ENCODE data around the gene CLMN. TPM values are rescaled to one million over a fixed set of nuclear protein-coding genes. Genes with fewer than 3 reads are reported as not detected.

The CLMN gene
- total RNA-seq, 6 experiments from 2014 or later, result 0.02 TPM; not detected in 5

- Mint-ChIP-seq H3K4me3 (no peak overlapping the region), H3K27ac (no peak overlapping the region), H3K4me1 (ENCODE audit: low read depth) (no peaks in the 10 kb centered on the region), H3K9me3 (peaks cover 12% of the 10 kb centered on the region; the same call in 1 of the 2 replicates), H3K36me3 (ENCODE audit: low read depth) (no peaks in the 10 kb centered on the region), H3K27me3 (ENCODE audit: insufficient read depth) (peaks cover 3% of the 10 kb centered on the region)
- no peak for DNase-seq
- no peak for TF ChIP-seq CTCF (IDR thresholded peaks at IDR 0.05)
Observed at GRCh38 chr14:95337041-95337595, 17.4 kb upstream of the CLMN start.

GRCh38 chr14:95336192-95336760 lies 16.6 kb upstream of the CLMN start:
- DNase-seq, result no peak
- TF ChIP-seq CTCF (IDR thresholded peaks at IDR 0.05), result no peak
- Mint-ChIP-seq H3K36me3 (ENCODE audit: low read depth) (no peaks in the 10 kb centered on the region), H3K4me1 (ENCODE audit: low read depth) (no peaks in the 10 kb centered on the region), H3K27ac (no peak overlapping the region), H3K4me3 (no peak overlapping the region), H3K27me3 (ENCODE audit: insufficient read depth) (peaks cover 3% of the 10 kb centered on the region), H3K9me3 (peaks cover 12% of the 10 kb centered on the region; the same call in 1 of the 2 replicates)

GRCh38 chr14:95335071-95335470 lies 15.4 kb upstream of the CLMN start:
- Mint-ChIP-seq H3K36me3 (ENCODE audit: low read depth) (no peaks in the 10 kb centered on the region), H3K4me3 (no peak overlapping the region), H3K4me1 (ENCODE audit: low read depth) (no peaks in the 10 kb centered on the region), H3K27me3 (ENCODE audit: insufficient read depth) (peaks cover 3% of the 10 kb centered on the region), H3K27ac (no peak overlapping the region), H3K9me3 (peaks cover 12% of the 10 kb centered on the region; the same call in 1 of the 2 replicates)
- TF ChIP-seq CTCF (IDR thresholded peaks at IDR 0.05), result no peak
- no peak for DNase-seq

- no peak overlapping the region for H3K27ac Mint-ChIP-seq
- peaks cover 3% of the 10 kb centered on the region for H3K27me3 Mint-ChIP-seq (ENCODE audit: insufficient read depth)
- H3K4me1 Mint-ChIP-seq (ENCODE audit: low read depth), result no peaks in the 10 kb centered on the region
Observed at GRCh38 chr14:95334044-95334443, 14.3 kb upstream of the CLMN start.

GRCh38 chr14:95332641-95333040 lies 12.9 kb upstream of the CLMN start:
- peaks cover 13% of the 10 kb centered on the region; the same call in 1 of the 2 replicates for H3K9me3 Mint-ChIP-seq
- no peak for TF ChIP-seq CTCF (IDR thresholded peaks at IDR 0.05)
- H3K27me3 Mint-ChIP-seq (ENCODE audit: insufficient read depth), result peaks cover 3% of the 10 kb centered on the region
- H3K36me3 Mint-ChIP-seq (ENCODE audit: low read depth), result no peaks in the 10 kb centered on the region
- no peak overlapping the region for H3K27ac Mint-ChIP-seq
- no peaks in the 10 kb centered on the region for H3K4me1 Mint-ChIP-seq (ENCODE audit: low read depth)
- DNase-seq, result no peak
- no peak overlapping the region for H3K4me3 Mint-ChIP-seq

More at GRCh38 chr14:95334044-95334443, 14.3 kb upstream of the CLMN start:
- H3K4me3 Mint-ChIP-seq, result no peak overlapping the region
- TF ChIP-seq CTCF (IDR thresholded peaks at IDR 0.05), result no peak
- H3K9me3 Mint-ChIP-seq, result peaks cover 12% of the 10 kb centered on the region; the same call in 1 of the 2 replicates
- no peaks in the 10 kb centered on the region for H3K36me3 Mint-ChIP-seq (ENCODE audit: low read depth)
- no peak for DNase-seq
